Stimulated activated memory B cell treated with anti-CD40 and anti-IgM and Interleukin-4, amounts not matched to agents 10 μg/mL and 1 μg/mL and 100 μg/mL, for 72 hours (primary cell): ENCODE measurements around the gene SYN1.
"Not testable (repeated sequence)": the region's sequence is repeated elsewhere in the genome, so short reads cannot be mapped to it uniquely, and the experiment has no call there.

Experiments
- ATAC-seq: fragments of 150-1000 bp; cut with Tn5 transposase; 2 replicates; pipeline ENCODE4 v1.10.0; 2021
- H3K27ac Mint-ChIP-seq: one replicate; pipeline ENCODE4 v1.8.0; 2022; ENCODE audit warnings: mild to moderate bottlenecking, mixed read lengths
- H3K27me3 Mint-ChIP-seq: one replicate; pipeline ENCODE4 v1.8.0; 2022; ENCODE audit warnings: mixed read lengths
- H3K36me3 Mint-ChIP-seq: one replicate; pipeline ENCODE4 v1.8.0; 2022; ENCODE audit warnings: mixed read lengths
- H3K4me1 Mint-ChIP-seq: one replicate; pipeline ENCODE4 v1.8.0; 2022; ENCODE audit warnings: mixed read lengths
- H3K4me3 Mint-ChIP-seq: one replicate; pipeline ENCODE4 v1.8.0; 2022; ENCODE audit warnings: mild to moderate bottlenecking, moderate library complexity, mixed read lengths
- H3K9me3 Mint-ChIP-seq: one replicate; pipeline ENCODE4 v1.8.0; 2022; ENCODE audit warnings: mixed read lengths

SYN1 gene

GRCh38 chrX:47620303-47620685 lies 637 bp upstream of the SYN1 start:
- H3K4me3 Mint-ChIP-seq = no peak overlapping the region
- peaks cover 23% of the 10 kb centered on the region for H3K4me1 Mint-ChIP-seq
- H3K27ac Mint-ChIP-seq = no peak overlapping the region
- peaks cover 6% of the 10 kb centered on the region for H3K36me3 Mint-ChIP-seq
- H3K9me3 Mint-ChIP-seq = no peaks in the 10 kb centered on the region
- H3K27me3 Mint-ChIP-seq = peaks cover 79% of the 10 kb centered on the region
- no peak for ATAC-seq

GRCh38 chrX:47618923-47619485 lies 653 bp downstream of the SYN1 start:
- Mint-ChIP-seq H3K9me3 (no peaks in the 10 kb centered on the region), H3K27me3 (peaks cover 69% of the 10 kb centered on the region), H3K36me3 (no peaks in the 10 kb centered on the region), H3K4me3 (peak overlapping the region; percentile 48), H3K27ac (no peak overlapping the region), H3K4me1 (peaks cover 20% of the 10 kb centered on the region)
- ATAC-seq = no peak

GRCh38 chrX:47614618-47615017 lies 5.0 kb downstream of the SYN1 start:
- Mint-ChIP-seq H3K4me3 (no peak overlapping the region), H3K4me1 (peaks cover 5% of the 10 kb centered on the region), H3K27me3 (peaks cover 39% of the 10 kb centered on the region), H3K9me3 (no peaks in the 10 kb centered on the region), H3K27ac (no peak overlapping the region), H3K36me3 (no peaks in the 10 kb centered on the region)
- ATAC-seq = no peak

DNA sequence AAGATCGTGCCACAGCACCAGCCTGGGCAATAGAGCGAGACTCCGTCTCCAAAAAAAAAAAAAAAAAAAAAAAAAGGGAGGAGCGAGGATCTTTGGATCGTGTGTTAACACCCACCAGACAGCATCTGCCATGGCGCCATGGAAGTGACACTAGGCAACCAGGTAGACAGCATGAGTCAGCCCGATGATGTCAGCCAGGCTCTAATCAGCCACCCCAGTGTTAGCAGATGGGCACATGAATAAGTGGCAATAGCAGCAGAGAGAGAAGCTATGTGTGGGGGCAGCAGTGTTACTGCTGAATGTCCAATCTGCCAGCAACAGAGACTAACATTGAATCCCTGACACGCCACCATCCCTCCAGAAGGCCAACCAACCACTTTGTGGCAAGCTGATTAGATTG lies 6.6 kb downstream of the SYN1 start:
- no peak overlapping the region for H3K4me3 Mint-ChIP-seq
- peaks cover 29% of the 10 kb centered on the region for H3K27me3 Mint-ChIP-seq
- no peak for ATAC-seq
- no peaks in the 10 kb centered on the region for H3K36me3 Mint-ChIP-seq
- peaks cover 4% of the 10 kb centered on the region for H3K4me1 Mint-ChIP-seq
- H3K27ac Mint-ChIP-seq = no peak overlapping the region
- no peaks in the 10 kb centered on the region for H3K9me3 Mint-ChIP-seq

GRCh38 chrX:47612418-47612817 lies 7.2 kb downstream of the SYN1 start:
- no peak for ATAC-seq
- Mint-ChIP-seq H3K27ac (no peak overlapping the region), H3K9me3 (no peaks in the 10 kb centered on the region)

GRCh38 chrX:47611926-47612325 lies 7.7 kb downstream of the SYN1 start:
- Mint-ChIP-seq H3K9me3 (no peaks in the 10 kb centered on the region), H3K4me3 (no peak overlapping the region), H3K36me3 (no peaks in the 10 kb centered on the region), H3K27ac (no peak overlapping the region), H3K4me1 (peaks cover 9% of the 10 kb centered on the region), H3K27me3 (peaks cover 19% of the 10 kb centered on the region)
- no peak for ATAC-seq

More at GRCh38 chrX:47612418-47612817, 7.2 kb downstream of the SYN1 start:
- Mint-ChIP-seq H3K4me1 (peaks cover 9% of the 10 kb centered on the region), H3K27me3 (peaks cover 22% of the 10 kb centered on the region), H3K36me3 (no peaks in the 10 kb centered on the region), H3K4me3 (no peak overlapping the region)

GRCh38 chrX:47611489-47611888 lies 8.2 kb downstream of the SYN1 start:
- no peak for ATAC-seq
- H3K27ac Mint-ChIP-seq = no peak overlapping the region
- no peaks in the 10 kb centered on the region for H3K9me3 Mint-ChIP-seq
- H3K4me1 Mint-ChIP-seq = peaks cover 9% of the 10 kb centered on the region
- no peak overlapping the region for H3K4me3 Mint-ChIP-seq
- peaks cover 15% of the 10 kb centered on the region for H3K27me3 Mint-ChIP-seq
- H3K36me3 Mint-ChIP-seq = no peaks in the 10 kb centered on the region

DNA sequence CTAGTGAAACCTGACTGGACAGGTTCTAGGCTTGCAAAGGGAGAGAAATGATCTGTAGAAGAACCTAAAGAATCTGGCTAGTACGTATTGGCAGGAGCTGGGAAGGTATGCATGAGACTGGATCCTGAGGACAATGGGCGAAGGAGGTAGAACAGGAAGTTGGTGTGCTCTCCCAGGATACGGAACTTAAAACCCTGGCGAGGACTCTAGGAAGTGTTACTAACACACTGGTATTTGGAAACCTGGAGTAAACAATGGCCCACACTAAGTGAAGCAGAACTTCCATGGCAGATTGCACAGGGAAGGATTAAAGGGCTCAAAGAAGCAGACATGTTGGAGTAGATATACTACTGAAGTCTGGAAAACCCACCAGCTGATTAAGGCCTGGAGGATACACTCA lies 9.1 kb downstream of the SYN1 start:
- ATAC-seq = no peak

DNA sequence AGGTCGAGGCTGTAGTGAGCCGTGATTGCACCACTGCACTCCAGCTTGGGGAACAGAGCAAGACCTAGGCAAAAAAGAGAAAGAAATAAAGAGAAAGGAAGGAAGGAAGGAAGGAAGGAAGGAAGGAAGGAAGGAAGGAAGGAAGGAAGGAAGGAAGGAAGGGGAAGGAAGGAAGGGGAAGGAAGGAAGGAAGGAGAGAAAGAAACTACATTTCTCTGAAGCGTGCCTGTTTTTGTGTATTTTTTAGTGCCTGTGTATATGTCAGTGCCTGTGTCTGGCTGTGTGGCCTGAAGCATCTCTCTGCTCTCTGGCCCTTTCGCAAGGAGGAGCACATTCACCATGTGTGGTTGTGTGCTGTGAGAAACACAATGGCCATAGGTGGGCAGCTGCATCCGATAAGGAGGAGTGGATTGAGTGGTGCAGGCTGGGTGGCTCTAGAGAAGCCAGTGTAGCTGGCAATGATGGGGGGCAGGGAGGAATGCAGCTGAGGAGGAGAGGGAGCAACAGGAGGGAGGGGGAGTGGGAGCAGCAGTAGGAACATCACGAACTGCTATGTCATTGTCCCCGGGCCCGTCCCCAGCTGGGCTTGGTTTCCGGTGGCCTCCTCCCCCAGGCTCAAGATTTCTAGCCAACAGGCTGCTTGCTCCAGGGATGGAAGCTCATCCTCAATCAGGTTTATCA lies 11.4 kb downstream of the SYN1 start:
- no peak for ATAC-seq
- no peaks in the 10 kb centered on the region for H3K9me3 Mint-ChIP-seq
- no peak overlapping the region for H3K4me3 Mint-ChIP-seq
- H3K36me3 Mint-ChIP-seq = no peaks in the 10 kb centered on the region
- no peak overlapping the region for H3K27ac Mint-ChIP-seq
- peaks cover 9% of the 10 kb centered on the region for H3K4me1 Mint-ChIP-seq
- peaks cover 7% of the 10 kb centered on the region for H3K27me3 Mint-ChIP-seq

More for the DNA sequence above, 9.1 kb downstream of the SYN1 start:
- no peaks in the 10 kb centered on the region for H3K9me3 Mint-ChIP-seq
- no peak overlapping the region for H3K4me3 Mint-ChIP-seq
- H3K27me3 Mint-ChIP-seq = peaks cover 7% of the 10 kb centered on the region
- H3K36me3 Mint-ChIP-seq = no peaks in the 10 kb centered on the region
- H3K4me1 Mint-ChIP-seq = peaks cover 9% of the 10 kb centered on the region
- H3K27ac Mint-ChIP-seq = no peak overlapping the region

DNA sequence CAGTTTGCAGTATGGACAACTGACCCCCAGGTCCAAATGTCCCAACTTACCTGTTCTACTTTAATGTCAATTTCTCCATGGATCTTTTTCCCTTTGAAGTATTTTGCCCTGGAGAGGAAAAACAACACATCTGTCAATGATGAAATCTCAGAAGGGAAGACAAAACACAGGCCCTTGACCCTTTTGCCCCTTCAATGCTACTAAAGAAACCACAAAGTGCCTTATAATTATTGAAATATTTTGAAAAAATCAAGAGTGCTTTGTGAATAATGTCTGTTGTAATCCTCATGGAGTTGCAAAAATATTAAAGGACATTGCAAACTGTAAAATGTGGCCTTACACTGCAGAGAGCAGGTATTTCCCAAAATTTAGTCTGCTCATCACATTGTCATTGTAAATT lies 12.6 kb downstream of the SYN1 start:
- H3K36me3 Mint-ChIP-seq = no peaks in the 10 kb centered on the region
- no peaks in the 10 kb centered on the region for H3K9me3 Mint-ChIP-seq
- H3K27ac Mint-ChIP-seq = no peak overlapping the region
- peaks cover 9% of the 10 kb centered on the region for H3K4me1 Mint-ChIP-seq
- no peaks in the 10 kb centered on the region for H3K27me3 Mint-ChIP-seq
- ATAC-seq = no peak
- H3K4me3 Mint-ChIP-seq = no peak overlapping the region

DNA sequence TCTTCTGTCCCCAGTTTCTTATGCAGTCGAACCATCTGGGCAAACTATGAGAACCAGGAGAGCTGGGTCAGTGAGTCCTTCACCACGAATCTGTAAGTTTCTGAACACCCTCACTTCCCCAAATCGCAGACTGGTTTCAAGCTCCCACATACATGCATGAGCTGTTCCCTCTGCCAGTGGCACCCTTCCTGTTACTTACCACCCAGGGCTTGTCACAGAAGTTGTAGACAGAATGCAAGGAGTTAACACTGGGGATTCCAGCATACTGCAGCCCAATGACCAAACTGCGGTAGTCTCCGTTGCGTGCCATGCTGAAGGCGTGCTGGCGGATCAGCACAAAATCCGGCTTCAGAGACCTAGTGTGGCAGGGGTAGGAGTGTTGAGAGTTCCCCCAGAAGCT lies 14.6 kb downstream of the SYN1 start:
- no peaks in the 10 kb centered on the region for H3K27me3 Mint-ChIP-seq
- peaks cover 9% of the 10 kb centered on the region for H3K4me1 Mint-ChIP-seq
- H3K4me3 Mint-ChIP-seq = no peak overlapping the region
- H3K27ac Mint-ChIP-seq = no peak overlapping the region
- ATAC-seq = no peak
- H3K36me3 Mint-ChIP-seq = no peaks in the 10 kb centered on the region
- H3K9me3 Mint-ChIP-seq = no peaks in the 10 kb centered on the region

- not testable (repeated sequence) for H3K4me3 Mint-ChIP-seq, H3K9me3 Mint-ChIP-seq, H3K27me3 Mint-ChIP-seq, H3K36me3 Mint-ChIP-seq, H3K27ac Mint-ChIP-seq, H3K4me1 Mint-ChIP-seq, ATAC-seq
These were observed 16.5 kb downstream of the SYN1 start for GRCh38 chrX:47603125-47603524.

DNA sequence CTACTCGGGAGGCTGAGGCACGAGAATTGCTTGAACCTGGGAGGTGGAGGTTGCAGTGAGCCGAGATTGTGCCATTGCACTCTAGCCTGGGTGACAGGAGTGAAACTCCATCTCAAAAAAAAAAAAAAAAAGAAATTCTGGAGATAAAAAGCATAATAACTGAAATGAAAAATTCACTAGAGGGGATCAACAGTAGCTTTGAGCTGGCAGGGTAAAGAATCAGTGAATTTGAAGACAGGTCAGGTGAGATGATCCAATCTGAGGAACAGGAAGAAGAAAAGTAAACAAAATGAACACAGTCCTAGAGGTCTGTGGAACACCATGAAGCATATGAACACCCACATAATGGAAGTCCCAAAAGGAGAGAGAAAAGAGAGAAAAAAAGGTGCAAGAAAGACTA lies 22.4 kb downstream of the SYN1 start:
- Mint-ChIP-seq H3K9me3 (peaks cover 4% of the 10 kb centered on the region), H3K27ac (no peak overlapping the region), H3K36me3 (no peaks in the 10 kb centered on the region), H3K4me3 (no peak overlapping the region), H3K27me3 (no peaks in the 10 kb centered on the region), H3K4me1 (no peaks in the 10 kb centered on the region)
- no peak for ATAC-seq

- no peak for ATAC-seq
- Mint-ChIP-seq H3K36me3 (no peaks in the 10 kb centered on the region), H3K4me3 (no peak overlapping the region), H3K27ac (no peak overlapping the region), H3K9me3 (peaks cover 4% of the 10 kb centered on the region), H3K27me3 (no peaks in the 10 kb centered on the region), H3K4me1 (no peaks in the 10 kb centered on the region)
These were observed 23.4 kb downstream of the SYN1 start for GRCh38 chrX:47596256-47596655.

DNA sequence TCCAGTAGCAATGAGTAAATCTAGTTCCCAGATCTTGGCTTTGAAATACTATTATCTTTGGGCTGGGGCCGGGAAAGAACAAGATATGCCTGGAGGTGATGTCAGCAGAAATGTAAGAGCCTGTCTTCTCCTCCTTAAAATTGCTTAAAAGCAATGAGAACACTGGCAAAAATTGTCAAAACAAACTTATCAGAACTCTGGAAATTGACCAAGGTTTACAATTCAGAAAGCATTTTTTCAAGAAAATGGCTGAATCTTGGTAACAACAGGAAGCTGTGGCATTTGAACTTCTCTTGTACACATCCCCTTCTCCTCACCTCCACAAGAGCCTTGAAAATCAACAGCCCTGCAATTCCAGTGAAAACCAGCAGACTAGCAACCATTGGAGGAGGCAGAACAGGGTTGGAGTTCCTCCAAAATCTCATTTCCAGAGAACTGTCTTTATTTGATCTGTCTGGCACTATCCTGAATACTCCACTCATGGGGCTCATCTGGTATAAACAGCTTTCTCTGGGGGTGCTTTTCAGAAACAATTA lies 23.9 kb downstream of the SYN1 start:
- Mint-ChIP-seq H3K27ac (no peak overlapping the region), H3K36me3 (no peaks in the 10 kb centered on the region), H3K9me3 (peaks cover 4% of the 10 kb centered on the region), H3K4me3 (no peak overlapping the region), H3K27me3 (no peaks in the 10 kb centered on the region), H3K4me1 (no peaks in the 10 kb centered on the region)
- no peak for ATAC-seq

DNA sequence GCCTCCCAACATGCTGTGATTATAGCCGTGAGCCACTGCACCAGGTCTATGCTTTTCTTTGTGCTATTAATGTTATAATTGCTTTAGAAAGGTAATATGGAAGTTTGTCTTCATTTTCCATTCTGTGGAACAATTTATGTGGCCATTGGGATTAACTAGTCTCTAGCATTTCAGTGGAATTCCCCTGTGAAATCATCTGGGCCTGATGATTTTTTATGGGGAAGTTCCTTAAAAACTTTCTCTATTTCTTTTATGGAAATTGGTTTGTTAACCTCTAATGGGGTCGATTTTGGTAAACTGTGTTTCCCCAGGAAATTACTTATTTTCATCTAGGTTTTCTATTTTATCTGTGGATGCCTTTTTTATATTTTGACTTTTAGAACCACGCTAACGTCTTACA lies 26.1 kb downstream of the SYN1 start:
- Mint-ChIP-seq H3K4me3 (no peak overlapping the region), H3K9me3 (peaks cover 4% of the 10 kb centered on the region), H3K4me1 (no peaks in the 10 kb centered on the region), H3K36me3 (no peaks in the 10 kb centered on the region), H3K27ac (no peak overlapping the region), H3K27me3 (no peaks in the 10 kb centered on the region)
- no peak for ATAC-seq
